Stimulated activated CD8-positive, alpha-beta memory T cell treated with anti-CD3 and anti-CD28 coated beads, Interleukin-12 subunit alpha, Interleukin-12 subunit beta, amount 100 ng/mL, for 24 hours (primary cell): ENCODE data around the gene RAB33A.

ENCODE experiments used
- DNase-seq: peaks from one replicate; pipeline ENCODE4 v3.0.0-alpha.2; 2020; ENCODE audit errors: extremely low read depth

The RAB33A gene

DNA sequence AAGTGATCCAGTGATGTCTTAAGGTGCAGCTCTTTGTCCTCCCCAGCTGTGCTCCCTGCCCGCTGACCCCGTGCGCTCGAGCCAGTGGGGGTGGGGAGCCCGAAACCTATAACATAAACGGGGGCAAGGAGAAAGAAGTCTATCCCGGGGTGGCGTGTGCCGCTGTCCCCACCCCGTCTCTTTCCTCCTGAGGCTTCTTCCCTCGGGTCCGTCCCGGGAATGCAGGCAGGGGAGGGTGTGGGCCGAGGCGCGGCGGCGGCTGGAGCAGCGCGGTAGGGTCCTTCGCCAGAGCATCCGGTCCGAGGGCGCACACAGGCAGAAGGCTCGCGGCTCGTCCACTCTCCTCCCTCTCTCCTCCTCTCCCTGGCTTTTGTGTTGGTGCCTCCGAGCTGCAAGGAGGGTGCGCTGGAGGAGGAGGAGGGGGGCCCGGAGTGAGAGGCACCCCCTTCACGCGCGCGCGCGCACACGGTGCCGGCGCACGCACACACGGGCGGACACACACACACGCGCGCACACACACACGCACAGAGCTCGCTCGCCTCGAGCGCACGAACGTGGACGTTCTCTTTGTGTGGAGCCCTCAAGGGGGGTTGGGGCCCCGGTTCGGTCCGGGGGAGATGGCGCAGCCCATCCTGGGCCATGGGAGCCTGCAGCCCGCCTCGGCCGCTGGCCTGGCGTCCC is at the start of gene RAB33A:
RAB33A (plus strand) TSS at position 517 of the 681 bp plus-strand sequence; CDS start at position 618, 101 bp downstream.
- no peak for DNase-seq

DNA sequence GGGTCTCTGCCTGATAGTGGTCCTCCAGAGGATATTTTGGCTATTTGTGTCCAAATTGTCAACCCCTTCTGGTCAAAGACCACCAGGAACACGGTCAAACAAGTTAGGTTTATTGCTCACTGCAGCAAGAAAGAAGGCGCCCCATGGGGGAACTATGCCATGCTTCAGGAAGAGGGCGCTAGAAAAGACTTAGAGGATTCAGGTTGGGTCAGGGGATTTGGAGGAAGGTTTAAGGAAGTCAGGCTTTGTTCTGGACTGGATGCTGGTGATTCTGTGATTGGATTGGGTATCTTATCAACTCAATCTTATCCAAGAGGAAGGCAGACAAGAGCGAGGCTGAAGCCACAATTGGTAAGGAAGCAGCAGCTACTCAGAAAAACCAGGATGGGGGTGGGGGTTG is 47.2 kb upstream of the RAB33A start:
- no peak for DNase-seq

DNA sequence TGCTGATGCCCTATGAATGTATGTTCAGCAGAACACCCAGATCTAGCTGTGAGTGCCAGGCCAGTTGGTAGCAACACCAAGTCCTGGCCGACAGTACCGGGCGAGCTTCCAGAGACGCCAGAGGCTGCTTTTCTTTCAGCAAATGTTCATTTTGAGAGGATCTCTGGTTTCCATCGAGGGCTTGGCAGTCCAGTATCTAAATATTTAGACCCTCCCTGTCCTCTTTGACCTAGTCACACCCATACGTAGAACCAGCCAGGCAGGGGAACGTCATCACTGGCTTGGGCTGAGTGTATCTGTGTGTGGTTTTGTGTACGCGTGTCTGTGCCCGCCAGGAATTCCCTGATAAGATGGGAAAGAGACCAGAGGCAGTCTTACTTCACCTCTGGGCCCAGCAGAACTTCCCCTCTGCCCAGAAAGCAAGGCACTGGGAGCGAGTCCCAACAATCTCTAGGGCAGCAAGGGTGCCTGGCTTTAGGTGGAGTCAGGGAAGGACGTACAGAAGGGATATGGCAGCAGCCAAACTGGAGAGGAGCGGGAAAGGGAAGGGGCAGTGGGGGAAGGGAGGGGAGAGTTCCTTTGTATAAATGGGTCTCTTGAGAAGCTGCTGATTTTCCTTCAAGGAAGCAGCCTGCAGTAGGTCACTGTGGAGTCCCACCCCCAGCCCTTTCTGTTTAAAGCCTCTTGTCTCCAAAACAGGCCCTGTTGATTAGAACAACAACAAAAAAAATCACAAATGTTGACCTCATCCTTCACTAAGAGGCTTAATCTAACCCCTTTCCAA is 46.5 kb upstream of the RAB33A start:
- no peak for DNase-seq

DNA sequence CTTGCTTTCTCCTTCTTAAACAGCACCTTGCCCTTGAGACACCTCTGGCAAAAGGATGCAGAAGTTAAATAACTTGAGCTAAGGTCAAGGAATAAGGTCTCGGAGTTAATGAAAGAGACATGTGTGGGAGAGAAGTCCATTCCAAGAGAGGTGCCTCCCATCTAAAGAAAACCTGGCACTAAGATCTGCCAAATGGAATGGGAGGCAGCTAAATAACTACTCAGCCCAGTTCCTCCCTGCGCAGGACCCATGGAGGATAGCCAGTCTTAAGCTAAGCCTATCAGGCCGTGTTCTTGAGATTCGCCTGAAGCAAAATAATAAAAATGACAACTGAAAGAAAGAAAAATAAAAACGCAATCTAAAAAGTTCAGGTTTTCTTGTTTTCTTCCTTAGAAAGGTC is 40.8 kb upstream of the RAB33A start:
- DNase-seq: no peak

DNA sequence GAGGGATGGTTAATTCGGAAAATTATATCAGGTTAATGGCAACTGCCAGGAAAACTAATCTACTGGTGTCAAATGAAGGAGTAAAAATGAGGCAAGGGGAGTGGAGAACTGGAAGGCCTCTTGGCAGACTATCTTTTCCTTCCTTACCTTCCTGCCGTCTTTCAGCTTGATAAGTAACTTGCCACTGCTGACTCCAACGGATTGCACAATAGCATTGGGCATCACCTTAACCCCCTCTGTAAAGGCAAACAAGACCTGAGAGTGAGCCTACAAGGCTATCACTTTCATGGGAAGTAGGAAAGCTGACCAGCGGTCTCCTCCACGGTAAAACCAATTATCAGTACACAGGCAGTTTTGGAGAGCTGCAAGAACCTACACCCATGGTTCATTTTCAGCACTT is 35.3 kb upstream of the RAB33A start:
- DNase-seq: no peak

DNA sequence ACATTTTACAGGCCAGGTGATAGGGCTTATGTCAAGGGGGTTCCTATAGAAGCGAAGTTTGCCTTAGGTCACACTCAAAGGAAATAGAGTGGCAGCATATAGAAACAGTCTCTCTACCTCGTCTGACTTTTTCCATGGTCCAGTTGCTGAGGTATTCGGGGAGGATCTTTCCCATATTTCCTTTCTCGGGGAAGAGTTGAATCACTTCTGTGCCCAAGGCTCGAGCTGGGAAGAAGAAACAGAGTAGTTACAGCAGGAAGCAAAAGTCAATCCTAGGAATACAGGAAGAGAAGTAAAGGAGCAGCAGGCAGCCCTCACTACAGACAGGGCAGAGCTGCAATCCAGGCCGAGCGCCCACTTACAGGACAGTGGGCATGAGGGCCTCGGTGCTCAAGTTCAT is 34.8 kb upstream of the RAB33A start:
- no peak for DNase-seq

DNA sequence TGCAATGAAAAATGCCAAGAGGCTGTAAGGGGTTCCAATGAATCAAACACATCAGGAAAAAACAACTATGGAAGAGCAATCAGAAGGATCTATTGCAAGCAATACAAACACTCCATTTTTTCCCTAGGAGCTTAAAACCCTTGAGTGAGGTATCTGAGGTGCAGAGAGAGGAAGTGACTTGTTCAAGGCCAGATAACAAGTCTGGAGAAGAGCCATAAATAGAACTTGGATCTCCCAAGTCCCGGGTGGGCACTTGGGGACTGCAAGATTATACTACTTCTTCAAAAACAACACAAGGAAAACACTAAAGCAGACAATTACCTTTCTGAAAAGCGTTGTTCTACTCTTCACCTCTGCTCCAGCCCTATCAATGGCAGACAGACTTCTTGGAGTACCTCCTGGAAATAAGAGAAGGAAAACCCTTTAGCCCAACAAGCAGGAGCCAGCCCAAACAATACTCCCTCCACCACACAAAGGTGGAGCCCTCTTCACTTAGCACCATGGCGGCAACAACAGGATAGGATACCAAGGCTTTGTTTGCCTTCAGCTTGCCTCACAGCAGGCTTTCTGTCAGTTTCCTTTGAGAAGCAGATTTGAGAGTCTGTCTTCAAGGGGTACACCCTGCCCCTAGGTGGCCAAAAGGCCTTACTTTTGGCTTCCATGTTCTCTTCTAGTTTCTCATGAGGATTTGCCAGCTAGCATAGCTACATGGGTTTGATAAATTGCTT is 32.1 kb upstream of the RAB33A start:
- DNase-seq: no peak

DNA sequence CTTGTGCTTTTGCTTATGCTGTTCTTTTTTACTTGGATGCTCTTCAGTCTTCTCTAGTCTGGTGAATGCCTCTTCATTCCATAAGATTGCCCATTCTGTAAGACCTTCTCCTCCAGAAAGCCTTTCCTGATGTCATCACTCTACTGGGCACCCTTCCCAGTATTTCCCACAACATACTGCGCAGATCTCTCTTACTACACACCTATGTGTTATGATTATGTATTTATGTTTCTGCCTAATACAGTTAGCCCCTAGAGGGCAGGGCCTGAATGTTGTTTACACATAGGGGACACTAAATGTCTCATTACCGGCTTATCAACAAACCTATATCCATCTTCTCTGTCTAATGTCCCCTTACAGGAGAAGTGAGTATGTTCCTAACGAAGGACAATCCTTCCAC is 27.3 kb upstream of the RAB33A start:
- DNase-seq: no peak

DNA sequence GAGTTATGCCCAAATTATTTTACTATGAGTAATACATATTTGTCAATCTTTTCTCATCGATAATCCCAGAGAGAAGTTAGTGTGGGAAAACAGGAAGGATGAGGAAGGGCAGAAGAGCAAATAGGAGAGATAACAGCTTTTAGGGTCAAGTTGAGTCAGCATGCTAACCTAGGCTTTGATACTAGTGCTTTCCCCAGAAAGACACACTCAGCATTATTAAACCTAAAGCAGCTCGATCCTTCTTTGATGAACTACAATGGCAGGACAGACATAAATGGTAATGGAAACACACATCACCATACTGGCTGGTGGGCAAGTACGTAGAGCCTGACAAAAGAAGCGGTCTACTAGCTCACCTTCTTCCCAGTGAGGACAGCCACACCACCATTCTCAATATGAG is 26.6 kb upstream of the RAB33A start:
- DNase-seq: no peak

DNA sequence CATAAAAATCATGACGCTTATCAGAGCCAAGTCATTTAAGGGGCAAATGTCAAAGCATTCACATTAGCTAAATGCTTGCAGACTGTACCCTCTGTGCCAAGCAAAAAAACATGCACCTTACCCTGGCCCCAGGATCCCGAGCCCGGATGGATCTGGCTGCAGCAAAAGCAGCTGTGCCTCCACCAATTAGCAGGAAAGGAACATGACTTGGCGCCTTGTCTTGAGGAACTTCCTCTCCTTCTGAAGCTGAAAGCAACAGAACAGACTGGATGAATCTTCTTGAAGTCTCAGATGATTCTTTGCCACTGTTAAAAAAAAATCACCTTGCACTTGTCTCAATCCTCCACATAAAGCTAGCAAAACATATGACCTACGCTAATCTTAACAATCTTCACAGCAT is 24.1 kb upstream of the RAB33A start:
- DNase-seq: no peak

DNA sequence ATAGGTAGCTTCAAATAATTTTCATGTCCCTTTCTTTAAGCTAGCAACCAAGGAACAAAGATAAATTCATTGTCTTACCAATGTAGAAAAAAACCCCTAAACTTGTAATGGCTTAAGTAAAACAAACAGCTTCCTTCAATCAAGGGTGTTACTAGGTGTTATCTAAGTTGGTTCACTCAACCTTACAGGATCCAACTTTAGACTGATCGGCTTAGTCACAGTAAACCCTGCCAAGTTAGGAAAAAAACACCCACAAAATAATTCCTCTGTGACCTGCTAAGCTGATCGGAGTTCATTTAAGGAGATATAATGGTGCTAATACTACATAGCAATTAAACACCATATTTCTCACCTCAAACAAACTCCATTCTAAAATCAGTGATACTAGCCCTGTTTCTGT is 16.2 kb upstream of the RAB33A start:
- no peak for DNase-seq

DNA sequence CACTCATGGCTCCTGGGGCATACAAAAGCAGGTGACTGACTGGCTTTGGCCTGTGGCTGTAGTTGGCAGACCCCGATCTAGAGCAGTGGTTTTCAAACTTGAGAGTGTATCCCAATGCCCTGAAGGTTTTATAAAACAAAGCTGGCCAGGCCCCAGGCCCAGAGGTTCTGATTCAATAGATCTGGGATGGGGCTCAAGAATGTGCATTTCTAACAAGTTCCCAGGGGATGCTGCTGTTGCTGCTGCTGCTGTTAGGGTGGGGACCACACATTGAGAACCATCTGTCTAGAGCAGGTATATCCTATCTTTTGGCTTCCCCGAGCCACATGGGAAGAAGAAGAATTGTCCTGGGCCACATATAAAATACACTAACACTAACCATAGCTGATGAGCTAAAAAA is 13.5 kb upstream of the RAB33A start:
- DNase-seq: no peak

DNA sequence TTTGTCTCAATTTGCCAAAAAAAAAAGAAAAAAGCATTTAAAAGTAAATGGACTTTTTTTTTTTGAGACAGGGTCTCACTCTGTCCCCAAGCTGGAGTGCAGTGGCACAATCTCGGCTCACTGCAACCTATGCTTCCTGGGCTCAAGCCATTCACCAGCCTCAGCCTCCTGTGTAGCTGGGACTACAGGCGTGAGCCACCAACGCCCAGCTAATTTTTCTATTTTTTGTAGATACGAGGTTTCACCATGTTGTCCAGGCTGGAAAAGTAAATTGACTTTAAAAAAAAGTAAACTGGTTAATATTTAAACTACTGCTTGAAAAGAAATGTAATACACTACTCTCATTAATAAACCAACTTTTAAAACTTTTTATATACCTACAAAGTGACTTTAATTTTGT is 12.0 kb upstream of the RAB33A start:
- DNase-seq: no peak

DNA sequence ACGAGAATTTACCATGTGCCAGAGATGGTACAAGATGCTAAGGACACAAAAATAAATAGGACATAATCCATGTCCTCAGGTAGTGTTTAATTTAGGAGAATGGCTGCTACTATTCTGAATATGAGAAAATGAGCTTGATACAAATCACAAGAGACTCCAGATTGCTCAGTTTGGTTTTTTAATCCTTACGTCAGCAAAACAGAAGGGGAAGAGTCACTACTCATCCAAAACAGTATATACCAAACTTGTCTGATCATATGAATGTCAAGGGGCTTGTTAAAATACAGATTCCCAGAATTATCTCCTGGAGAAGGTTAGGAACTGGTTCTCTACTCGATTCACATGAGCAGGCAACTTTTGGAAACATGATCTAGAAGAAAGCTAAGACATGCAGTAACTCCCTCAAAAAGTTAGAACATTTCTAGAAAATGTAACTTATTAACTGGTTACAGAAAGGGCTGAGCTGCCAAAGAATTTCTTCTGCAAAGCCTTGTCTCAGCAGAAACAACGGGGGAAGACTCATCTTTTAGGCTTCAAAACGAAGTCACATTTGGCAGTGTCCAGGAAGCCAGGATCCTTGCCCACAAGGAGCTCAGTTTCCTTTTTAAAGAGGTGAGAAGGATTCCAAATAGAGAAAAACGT is 9.5 kb upstream of the RAB33A start:
- DNase-seq: no peak

DNA sequence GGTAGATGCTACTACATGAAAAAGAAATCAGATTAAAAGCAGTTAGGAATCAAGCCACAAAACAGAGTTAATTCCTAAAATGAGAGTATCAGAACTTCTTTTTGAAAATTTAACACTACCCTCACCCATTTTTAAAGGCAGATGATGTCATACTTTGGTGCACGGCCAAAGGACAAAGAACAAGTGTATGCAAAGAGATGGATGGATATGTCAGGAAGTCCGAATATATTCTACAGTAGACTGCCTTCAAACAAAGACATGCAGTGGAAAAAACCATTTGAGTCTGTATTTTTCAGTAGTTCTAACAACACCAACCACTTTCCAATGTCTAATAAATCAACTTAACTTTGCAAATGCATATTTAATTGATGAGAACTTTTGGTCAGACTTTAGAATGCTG is 8.4 kb upstream of the RAB33A start:
- DNase-seq: no peak

DNA sequence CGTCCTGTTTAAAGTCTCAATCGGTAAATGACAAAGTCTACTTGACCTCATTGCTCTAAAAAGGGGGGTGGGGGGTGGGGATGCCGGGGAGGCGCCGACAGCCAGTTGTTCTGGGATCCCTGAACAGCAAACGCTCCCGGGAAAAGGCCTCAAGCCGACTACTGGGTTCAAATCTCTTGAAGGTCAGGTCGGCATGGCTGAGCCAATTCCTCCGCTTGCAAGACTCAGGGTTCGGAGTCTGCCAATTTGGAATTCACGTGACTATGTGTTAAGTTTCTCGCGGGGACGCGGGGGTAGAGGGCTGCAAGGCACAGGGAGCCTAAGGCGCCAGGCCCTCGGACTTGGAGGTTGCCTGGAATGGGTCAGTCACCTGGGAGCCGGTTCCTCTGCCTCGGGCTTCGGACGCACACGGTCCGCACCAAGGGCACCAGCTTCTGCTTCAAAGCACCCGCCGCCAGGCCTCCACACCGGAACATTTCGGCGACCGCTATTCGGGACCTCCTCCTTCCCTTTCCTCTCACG is 6.5 kb upstream of the RAB33A start:
- DNase-seq: no peak

DNA sequence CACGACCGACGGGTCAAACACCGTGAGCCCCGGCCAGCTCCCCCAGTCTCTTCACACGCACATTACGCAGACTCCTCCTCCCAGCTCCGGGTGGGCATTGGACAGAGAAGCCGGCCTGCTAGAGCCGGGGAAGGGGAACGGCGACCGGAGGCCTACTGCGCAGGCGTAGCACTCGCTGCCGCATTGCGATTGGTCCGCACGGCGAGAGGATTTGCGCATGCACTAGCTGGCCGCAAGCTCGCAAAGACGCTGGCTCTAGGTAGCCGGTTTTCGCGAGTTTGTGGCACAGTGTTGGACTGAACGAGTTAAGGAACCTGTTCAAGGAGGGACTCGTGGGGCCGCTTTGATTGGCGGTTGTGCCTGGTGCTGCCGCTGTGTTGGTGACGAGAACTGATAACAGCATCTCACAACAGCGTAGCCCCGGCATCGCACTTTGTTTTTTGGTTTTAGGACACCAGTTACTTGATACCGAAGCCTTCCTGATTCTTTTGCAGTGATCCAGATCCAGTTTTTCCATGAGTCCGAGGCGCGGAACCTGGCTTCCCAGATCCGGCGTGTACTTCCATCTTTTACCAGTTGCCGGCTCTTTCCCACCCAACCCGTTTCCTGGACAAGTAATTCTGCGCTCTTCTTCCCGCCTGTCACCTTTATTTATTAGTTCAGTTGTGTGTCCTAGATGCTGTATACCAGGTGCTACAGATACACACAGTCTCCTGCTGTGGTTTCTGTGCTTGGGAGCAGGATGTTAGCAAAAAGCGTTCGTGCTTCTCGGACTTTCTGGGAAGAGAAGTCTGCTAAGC is 5.9 kb upstream of the RAB33A start, which contains the start of gene AIFM1:
AIFM1 (minus strand) TSS at position 139 of the 800 bp plus-strand sequence. CDS start 185 bp downstream, outside the sequence.
- peak; percentile 66 for DNase-seq

DNA sequence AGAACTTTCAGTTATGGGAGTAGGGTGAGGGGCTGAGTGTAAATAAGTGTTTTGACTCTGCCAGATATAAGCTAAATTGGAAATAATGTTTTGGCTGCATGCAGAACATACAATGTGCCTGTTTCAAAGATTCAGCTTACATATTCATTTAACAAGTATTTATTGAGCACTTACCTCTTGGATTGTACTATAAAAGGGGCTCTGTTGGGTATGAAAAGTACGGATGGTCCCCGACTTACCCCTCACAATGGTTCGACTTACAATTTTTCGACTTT is 5.3 kb upstream of the RAB33A start:
- no peak for DNase-seq

DNA sequence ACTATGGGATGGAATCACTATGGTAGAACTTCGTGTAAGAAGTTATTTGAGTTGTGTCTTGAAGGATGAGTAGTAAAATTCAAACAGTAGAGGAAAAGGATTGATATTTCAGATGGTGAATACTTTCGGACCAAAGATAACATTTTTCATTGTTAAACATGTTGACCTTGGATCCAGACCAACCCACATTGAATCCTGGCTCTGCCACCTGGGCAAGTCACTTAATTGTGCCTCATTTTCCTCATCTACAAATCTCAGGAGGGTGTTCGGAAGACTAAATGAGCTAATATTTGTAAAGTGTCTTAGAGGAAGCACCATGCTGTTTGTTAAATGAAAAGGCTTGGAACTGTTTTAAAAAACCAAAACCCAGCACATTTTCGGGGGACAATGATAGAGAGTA is 4.7 kb upstream of the RAB33A start:
- DNase-seq: no peak

DNA sequence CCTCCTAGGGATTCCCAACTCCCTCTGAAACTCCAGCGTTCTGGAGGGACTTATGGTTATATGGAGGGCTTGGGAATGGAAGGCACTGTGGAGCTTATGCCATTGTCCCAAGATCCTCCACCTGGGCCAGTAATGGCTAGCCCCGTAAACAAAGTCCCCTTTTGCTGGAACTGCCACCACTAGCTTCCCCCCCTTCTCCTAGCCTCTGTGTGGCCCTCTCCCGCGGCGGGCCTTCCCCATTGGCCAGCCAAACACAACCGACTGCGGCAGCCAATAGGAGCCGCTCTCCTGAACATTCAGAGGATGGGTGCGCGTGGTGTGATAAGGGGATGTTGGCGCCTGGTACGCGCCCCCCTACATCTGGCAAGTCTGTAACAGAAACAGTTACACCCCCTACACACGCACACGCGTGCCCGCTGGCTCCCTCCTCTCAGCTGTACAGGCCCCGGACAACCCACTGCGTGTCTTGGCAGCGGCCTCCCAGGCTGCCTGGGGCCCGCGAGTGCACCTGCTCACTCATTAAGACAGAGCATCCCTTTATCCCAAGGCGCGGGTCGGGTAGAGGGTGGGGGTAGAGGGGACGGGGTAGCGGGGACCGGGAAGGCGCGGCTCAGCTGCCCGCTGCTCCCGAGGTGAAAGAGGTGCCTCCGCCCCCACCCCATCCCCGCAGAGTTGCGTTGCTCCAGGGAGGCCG is 863 bp upstream of the RAB33A start:
- DNase-seq: no peak
